K562 (cell line): ENCODE data around the gene NAT8. TPM values are rescaled to one million over a fixed set of nuclear protein-coding genes. Genes with fewer than 3 reads are reported as not detected.
"Not testable (repeated sequence)": the region's sequence is repeated elsewhere in the genome, so short reads cannot be mapped to it uniquely, and the experiment has no call there.

Experiments
- ATAC-seq: fragments of 200-7000 bp; cut with Tn5 transposase; 3 replicates; pipeline ENCODE4 v1.9.1; 2020; ENCODE audit warnings: moderate library complexity
- BruUV-seq: library from RNA; stranded (reverse); fragments of 400-500 nt; replicated peaks from 2 replicates; lab custom pipeline; 2021; lab: Mats Ljungman, UMichigan
- CTCF ChIA-PET: fragments of 300-600 bp; formaldehyde crosslinking; extraction: SDS; loops from one replicate; lab custom pipeline; 2021; ENCODE audit warnings: low intra/inter-chr PET ratio; lab: Yijun Ruan, JAX
- POLR2A ChIA-PET: fragments of 300-600, 350-650 bp; sonication (Branson Sonifier 250); formaldehyde crosslinking; extraction: SDS; loops from one replicate; lab custom pipeline; 2021; ENCODE audit warnings: antibody characterized with exemption, inconsistent platforms; lab: Yijun Ruan, JAX
- DNase-seq, 4 experiments: peaks; one replicate each; pipeline versions ENCODE4 v3.0.0 to v3.0.0-alpha.2; 2011 to 2018; ENCODE audit warnings: low spot score in 3 of 4, mixed read lengths in 3 of 4; ENCODE audit errors: extremely low read depth in 1 of 4
- FAIRE-seq: peaks from 2 replicates; lab custom pipeline; 2011; peaks lifted over from hg19 to GRCh38; lab: Jason Lieb, UNC
- H2AFZ ChIP-seq: 2 replicates; pipeline ENCODE4 v1.6.0; 2011; ENCODE audit warnings: low read depth, low read length, control low read depth, inconsistent platforms
- H3K27ac ChIP-seq: fragments of 200-600 bp; 3 replicates; pipeline ENCODE4 v1.8.0; 2011; ENCODE audit warnings: low read depth, mild to moderate bottlenecking, control low read depth, inconsistent platforms, low read length, moderate library complexity, mixed read lengths; ENCODE audit errors: extremely low read depth
- H3K27me3 ChIP-seq, 2 experiments: fragments of 300-600 bp in 1 of 2; 2 replicates in 1 of 2; 3 replicates in 1 of 2; pipeline versions ENCODE4 v1.6.0 to v1.8.0; 2011; ENCODE audit warnings: inconsistent platforms in 2 of 2, low read length in 2 of 2, mild to moderate bottlenecking in 1 of 2, mixed read lengths in 1 of 2, moderate library complexity in 1 of 2; ENCODE audit not compliant: control insufficient read depth in 2 of 2, insufficient read depth in 2 of 2
- H3K36me3 ChIP-seq: fragments of 300-600 bp; 3 replicates; pipeline ENCODE4 v1.8.0; 2011; ENCODE audit warnings: mild to moderate bottlenecking, low read length, inconsistent platforms; ENCODE audit not compliant: control insufficient read depth, insufficient read depth
- H3K4me1 ChIP-seq, 2 experiments: fragments of 200-600 bp in 1 of 2; replicated peaks in 1 of 2; 2 replicates in 1 of 2; 3 replicates in 1 of 2; pipeline versions ENCODE4 v1.5.1 to v1.8.0; 2011; ENCODE audit warnings: inconsistent platforms in 2 of 2, low read length in 2 of 2, mild to moderate bottlenecking in 1 of 2, mixed read lengths in 1 of 2, moderate library complexity in 1 of 2; ENCODE audit not compliant: control insufficient read depth in 2 of 2, insufficient read depth in 2 of 2
- H3K4me2 ChIP-seq: 2 replicates; pipeline ENCODE4 v1.6.1; 2011; ENCODE audit warnings: low read length, control low read depth, inconsistent platforms, mixed read lengths; ENCODE audit not compliant: insufficient read depth
- H3K4me3 ChIP-seq: fragments of 200-600 bp; sonication (generic), shearing (Covaris generic); 2 replicates; pipeline ENCODE4 v1.5.1; 2016; ENCODE audit warnings: control low read depth, inconsistent platforms
- H3K79me2 ChIP-seq: fragments of 200-600 bp; 3 replicates; pipeline ENCODE4 v1.8.0; 2011; ENCODE audit warnings: low read length, inconsistent platforms; ENCODE audit not compliant: control insufficient read depth, insufficient read depth
- H3K9ac ChIP-seq, 2 experiments: 2 replicates each; pipeline versions ENCODE4 v1.6.0 to v1.6.1; 2011; ENCODE audit warnings: low read depth in 2 of 2, low read length in 2 of 2, control low read depth in 1 of 2, inconsistent platforms in 1 of 2, mild to moderate bottlenecking in 1 of 2, mixed read lengths in 1 of 2; ENCODE audit not compliant: insufficient read depth in 1 of 2
- H3K9me1 ChIP-seq: one replicate; pipeline ENCODE4 v1.6.0; 2011; ENCODE audit warnings: inconsistent platforms, mild to moderate bottlenecking, low read length, moderate library complexity; ENCODE audit not compliant: control insufficient read depth, insufficient read depth
- H3K9me3 ChIP-seq: replicated peaks from 2 replicates; pipeline ENCODE4 v1.5.1; 2011; ENCODE audit warnings: low read depth, low read length, inconsistent platforms; ENCODE audit not compliant: control insufficient read depth, insufficient read depth
- H4K20me1 ChIP-seq: replicated peaks from 2 replicates; pipeline ENCODE4 v1.6.1; 2011; ENCODE audit warnings: low read length, inconsistent platforms, mixed read lengths; ENCODE audit not compliant: control insufficient read depth, insufficient read depth
- FOSL1 ChIP-seq: fragments of 200-800 bp; sonication (Bioruptor generic); conservative IDR thresholded peaks from 2 replicates; pipeline ENCODE4 v1.6.1; 2016; ENCODE audit warnings: missing genetic modification characterization, missing compliant biosample characterization
- JUND ChIP-seq, 2 experiments: IDR thresholded peaks; 2 replicates in 1 of 2; 3 replicates in 1 of 2; pipeline ENCODE4 v1.6.1; 2011; ENCODE audit warnings: borderline replicate concordance in 2 of 2, low read depth in 2 of 2, low read length in 2 of 2, improper control_type of control experiment in 1 of 2, missing biosample characterization in 1 of 2, missing genetic modification characterization in 1 of 2, missing genetic modification reagents in 1 of 2
- WGBS: fragments of 100-300 bp; shearing (Covaris generic); methylation state at CpG from one replicate; pipeline ENCODE4 v1.1.6; 2016; ENCODE audit warnings: low coverage, mixed read lengths; ENCODE audit not compliant: insufficient coverage; ENCODE audit errors: missing lambda C conversion rate; 5-methylcytosine and 5-hydroxymethylcytosine counted together
- in situ Hi-C: fragments of 300-500 bp; cut with MboI; formaldehyde crosslinking; loops from 4 replicates; pipeline ENCODE4 v1.15.0; 2018; ENCODE audit warnings: inconsistent platforms, mixed read lengths
- intact Hi-C: fragments of 100-400 bp; cut with micrococcal nuclease; formaldehyde crosslinking; loops from 2 replicates; pipeline ENCODE4 v1.14.2; 2022
- polyA plus RNA-seq, 8 experiments: library from polyadenylated mRNA; depleted of rRNA in 4 of 8; stranded (reverse) in 5 of 8; unstranded in 3 of 8; fragments of >200 nt; fragmentation: Nextera tagmentation in 2 of 8; fragmentation: Illumina TruSeq in 1 of 8; extraction: Ambion mirVana in 2 of 8; extraction: Trizol in 1 of 8; gene quantifications; 2 replicates each; pipeline versions ENCODE4 v1.2.1 to v1.2.3, GENCODE V29; 2011 to 2014; ENCODE audit warnings: inconsistent platforms in 1 of 8, missing spikeins in 1 of 8
- total RNA-seq, 7 experiments: library from RNA; depleted of rRNA in 6 of 7; stranded (reverse); fragments of >200 nt in 6 of 7; fragmentation: Illumina TruSeq in 2 of 7; extraction: Trizol in 2 of 7; gene quantifications; 2 replicates each; pipeline versions ENCODE4 v1.2.1 to v1.2.3, GENCODE V29; 2011 to 2021; ENCODE audit warnings: low replicate concordance in 1 of 7
- TF ChIP-seq, protein P1 (sequence below), 2 experiments: fragments of 450-650 bp in 1 of 2; sonication (generic) in 1 of 2; formaldehyde crosslinking in 1 of 2; IDR thresholded peaks in 1 of 2; conservative IDR thresholded peaks in 1 of 2; 2 replicates each; pipeline versions ENCODE4 v1.6.1 to v1.8.1; 2016 to 2023; ENCODE audit warnings: mild to moderate bottlenecking in 2 of 2, moderate library complexity in 2 of 2, inconsistent platforms in 1 of 2, missing genetic modification reagents in 1 of 2

Gene NAT8
- total and polyA plus RNA-seq, 9 of the 15 experiments (the other 6 are each of a cell fraction or from before 2014, with no cell fraction given): not detected

- DNase-seq, POLR2A ChIA-PET: not testable (repeated sequence)
- FAIRE-seq: peak; percentile 54
Observed at GRCh38 chr2:73674696-73675157, 32.5 kb upstream of the NAT8 start.

GRCh38 chr2:73669976-73670375, 27.8 kb upstream of the NAT8 start:
- 0% methylated on average over 6 of the region's 6 CpGs for WGBS
- H3K9me1 ChIP-seq, FAIRE-seq, H4K20me1 ChIP-seq, H2AFZ ChIP-seq, in situ Hi-C loops, ATAC-seq, H3K36me3 ChIP-seq, H3K9ac ChIP-seq, CTCF ChIA-PET, H3K27ac ChIP-seq, DNase-seq, H3K4me2 ChIP-seq, H3K4me1 ChIP-seq, H3K9me3 ChIP-seq, BruUV-seq, POLR2A ChIA-PET, H3K79me2 ChIP-seq, H3K4me3 ChIP-seq: not testable (repeated sequence)
- intact Hi-C loops: loop anchor here (10.0 kb wide), 2 partner anchors 155 to 325 kb away; partner anchors contain the start of gene STAMBP
- H3K27me3 ChIP-seq: peaks cover 9 to 24% of the 10 kb centered on the region in 2 experiments; a peak in 3 of 5 replicates

More at GRCh38 chr2:73674696-73675157, 32.5 kb upstream of the NAT8 start:
- in situ Hi-C loops, H3K9me1 ChIP-seq, H3K4me2 ChIP-seq, H3K9ac ChIP-seq, H3K79me2 ChIP-seq, H3K36me3 ChIP-seq, BruUV-seq, H3K9me3 ChIP-seq, H3K4me1 ChIP-seq, H2AFZ ChIP-seq, ATAC-seq, H3K4me3 ChIP-seq, H3K27ac ChIP-seq, CTCF ChIA-PET, H4K20me1 ChIP-seq: not testable (repeated sequence)
- TF ChIP-seq, protein P1, sequence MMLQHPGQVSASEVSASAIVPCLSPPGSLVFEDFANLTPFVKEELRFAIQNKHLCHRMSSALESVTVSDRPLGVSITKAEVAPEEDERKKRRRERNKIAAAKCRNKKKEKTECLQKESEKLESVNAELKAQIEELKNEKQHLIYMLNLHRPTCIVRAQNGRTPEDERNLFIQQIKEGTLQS (IDR thresholded peaks at IDR 0.05): peak; percentile 45; the same call in 1 of the 2 replicates
- TF ChIP-seq, protein P1 (CRISPR knock-in tag; conservative IDR thresholded peaks at IDR 0.05): not testable (repeated sequence)
- TF ChIP-seq JUND (IDR thresholded peaks at IDR 0.05; ENCODE audit: borderline replicate concordance, low read depth, low read length) (peak; percentile 33; the same call in 1 of the 2 replicates), JUND (tag; IDR thresholded peaks at IDR 0.05; ENCODE audit: borderline replicate concordance, low read depth, low read length) (peak; percentile 17; the same call in 1 of the 3 replicates), FOSL1 (tag) (peak; percentile 35; the same call in 1 of the 2 replicates)
- WGBS: 5% methylated on average over 1 of the region's 1 CpG
- peaks cover 9 to 23% of the 10 kb centered on the region in 2 experiments; a peak in 3 of 5 replicates for H3K27me3 ChIP-seq
- intact Hi-C loops: loop anchor here (10.0 kb wide), 2 partner anchors 150 to 320 kb away; partner anchors contain the start of gene STAMBP
